CD4-positive, alpha-beta T cell treated with Interleukin-4 for 1 hour (primary cell): ENCODE measurements around the gene ERCC4.

ENCODE experiments used
- DNase-seq, 2 donors: peaks; one replicate each; pipeline ENCODE4 v3.0.0-alpha.2; 2020 to 2022

ERCC4 gene

GRCh38 chr16:13996778-13997288 is 76.9 kb downstream of the ERCC4 start:
- no peak for DNase-seq

GRCh38 chr16:13997526-13997925 is 77.6 kb downstream of the ERCC4 start:
- no peak for DNase-seq

GRCh38 chr16:13997933-13998332 is 78.0 kb downstream of the ERCC4 start:
- no peak for DNase-seq

GRCh38 chr16:13999071-13999894 is 79.3 kb downstream of the ERCC4 start:
- DNase-seq: no peak

- no peak for DNase-seq
These were observed 80.0 kb downstream of the ERCC4 start for GRCh38 chr16:13999895-14000425.

- no peak for DNase-seq
These were observed 81.6 kb downstream of the ERCC4 start for GRCh38 chr16:14001521-14001920.
